Progenitor cell of endocrine pancreas (in vitro differentiated cells): Measurements from ENCODE around the gene ACY1. TPM values are rescaled to one million over a fixed set of nuclear protein-coding genes. Genes with fewer than 3 reads are reported as not detected.

Experiments
- DNase-seq: peaks from one replicate; pipeline ENCODE4 v3.0.0; 2021; ENCODE audit warnings: low spot score; ENCODE audit not compliant: unreplicated experiment
- H3K27ac Mint-ChIP-seq: 2 replicates; pipeline ENCODE4 v1.8.0; 2021; ENCODE audit warnings: mild to moderate bottlenecking, moderate library complexity, mixed read lengths
- H3K27me3 Mint-ChIP-seq: 2 replicates; pipeline ENCODE4 v1.8.0; 2021; ENCODE audit warnings: mixed read lengths
- H3K36me3 Mint-ChIP-seq: 2 replicates; pipeline ENCODE4 v1.8.0; 2022; ENCODE audit warnings: mixed read lengths; ENCODE audit not compliant: insufficient read depth
- H3K4me1 Mint-ChIP-seq: 2 replicates; pipeline ENCODE4 v1.8.0; 2021; ENCODE audit warnings: low read depth, mixed read lengths
- H3K4me3 Mint-ChIP-seq: 2 replicates; pipeline ENCODE4 v1.8.0; 2021; ENCODE audit warnings: low read depth, mild to moderate bottlenecking, moderate library complexity, mixed read lengths
- H3K9me3 Mint-ChIP-seq: 2 replicates; pipeline ENCODE4 v1.8.0; 2021; ENCODE audit warnings: low read depth, mixed read lengths
- total RNA-seq: library from RNA; stranded (reverse); gene quantifications from 2 replicates; pipeline ENCODE4 v1.2.1, GENCODE V29; 2021
- TF ChIP-seq, protein P1 (sequence below): fragments of 200-600 bp; sonication (generic); IDR thresholded peaks from one replicate; pipeline ENCODE4 v1.5.0; 2021; ENCODE audit warnings: antibody characterized with exemption, mild to moderate bottlenecking; ENCODE audit not compliant: unreplicated experiment

The ACY1 gene
- total RNA-seq, 1 donor from 2014 or later = 38.0 TPM

DNA sequence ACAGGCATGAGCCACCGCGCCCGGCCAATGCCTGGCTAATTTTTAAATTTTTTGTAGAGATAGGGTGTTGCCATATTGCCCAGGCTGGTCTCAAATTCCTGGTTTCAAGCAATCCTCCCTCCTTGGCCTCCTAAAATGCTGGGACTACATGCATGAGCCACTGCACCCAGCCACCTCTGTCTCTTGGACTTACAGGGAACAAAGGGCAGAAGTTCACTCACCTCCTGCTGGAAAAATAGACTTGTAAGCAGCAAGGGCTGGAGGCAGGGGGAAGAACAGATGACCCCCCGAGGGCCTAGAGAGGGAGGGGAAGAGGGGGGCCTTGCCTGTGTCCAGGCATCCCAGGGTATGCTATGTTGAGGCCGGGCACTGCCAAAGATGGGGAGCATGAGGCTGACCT lies 50.9 kb downstream of the ACY1 start:
- Mint-ChIP-seq H3K27me3 (peaks cover 3% of the 10 kb centered on the region), H3K4me1 (no peaks in the 10 kb centered on the region), H3K9me3 (no peaks in the 10 kb centered on the region), H3K36me3 (no peaks in the 10 kb centered on the region), H3K4me3 (no peak overlapping the region), H3K27ac (no peak overlapping the region)
- no peak for DNase-seq
- TF ChIP-seq, protein P1, sequence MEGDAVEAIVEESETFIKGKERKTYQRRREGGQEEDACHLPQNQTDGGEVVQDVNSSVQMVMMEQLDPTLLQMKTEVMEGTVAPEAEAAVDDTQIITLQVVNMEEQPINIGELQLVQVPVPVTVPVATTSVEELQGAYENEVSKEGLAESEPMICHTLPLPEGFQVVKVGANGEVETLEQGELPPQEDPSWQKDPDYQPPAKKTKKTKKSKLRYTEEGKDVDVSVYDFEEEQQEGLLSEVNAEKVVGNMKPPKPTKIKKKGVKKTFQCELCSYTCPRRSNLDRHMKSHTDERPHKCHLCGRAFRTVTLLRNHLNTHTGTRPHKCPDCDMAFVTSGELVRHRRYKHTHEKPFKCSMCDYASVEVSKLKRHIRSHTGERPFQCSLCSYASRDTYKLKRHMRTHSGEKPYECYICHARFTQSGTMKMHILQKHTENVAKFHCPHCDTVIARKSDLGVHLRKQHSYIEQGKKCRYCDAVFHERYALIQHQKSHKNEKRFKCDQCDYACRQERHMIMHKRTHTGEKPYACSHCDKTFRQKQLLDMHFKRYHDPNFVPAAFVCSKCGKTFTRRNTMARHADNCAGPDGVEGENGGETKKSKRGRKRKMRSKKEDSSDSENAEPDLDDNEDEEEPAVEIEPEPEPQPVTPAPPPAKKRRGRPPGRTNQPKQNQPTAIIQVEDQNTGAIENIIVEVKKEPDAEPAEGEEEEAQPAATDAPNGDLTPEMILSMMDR = no peak

DNA sequence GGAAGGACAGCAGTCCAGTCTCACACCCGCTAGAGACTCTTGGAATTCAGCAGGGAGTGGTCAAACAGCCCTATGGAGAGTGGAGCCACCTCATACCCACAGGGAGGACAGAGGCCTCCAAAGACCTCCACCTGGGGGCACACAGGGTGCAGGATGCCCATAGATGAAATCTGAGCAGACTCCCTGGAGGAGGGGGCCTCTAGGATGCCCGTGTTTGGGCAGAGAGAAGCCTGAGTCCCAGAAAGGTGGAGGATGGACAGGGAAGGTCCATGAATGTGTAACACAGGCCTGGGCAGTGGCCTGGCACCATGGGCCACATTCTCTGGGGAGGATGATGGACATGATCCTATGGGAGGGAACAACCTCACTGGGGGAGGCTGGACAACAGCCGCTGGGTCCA lies 51.3 kb downstream of the ACY1 start:
- Mint-ChIP-seq H3K27ac (no peak overlapping the region), H3K4me3 (no peak overlapping the region), H3K9me3 (no peaks in the 10 kb centered on the region), H3K36me3 (no peaks in the 10 kb centered on the region), H3K27me3 (peaks cover 3% of the 10 kb centered on the region), H3K4me1 (peaks cover 2% of the 10 kb centered on the region)
- TF ChIP-seq, protein P1 = no peak
- DNase-seq = no peak

DNA sequence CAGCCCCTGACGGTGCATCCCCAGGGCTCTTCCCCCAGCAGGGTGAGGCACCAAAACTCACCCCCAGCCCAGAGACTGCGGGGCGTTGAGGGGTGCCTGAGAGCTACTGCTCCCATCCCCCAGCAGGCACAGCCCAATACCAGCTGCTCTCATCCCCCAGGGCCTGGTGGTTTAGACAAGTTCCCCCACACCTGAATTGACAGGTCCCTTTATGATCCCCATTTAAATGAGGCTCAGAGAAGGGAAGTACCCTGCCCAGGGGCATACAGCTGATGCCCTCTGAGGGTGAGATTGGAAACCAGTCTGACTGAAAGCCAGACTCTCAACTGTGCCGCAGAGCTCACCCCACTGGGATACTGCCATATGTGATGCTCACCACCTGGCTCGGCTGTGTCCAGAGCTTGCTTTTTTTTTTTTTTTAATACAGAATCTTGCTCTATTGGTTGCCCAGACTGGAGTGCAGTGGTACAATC lies 52.9 kb downstream of the ACY1 start:
- TF ChIP-seq, protein P1 = no peak
- peaks cover 12% of the 10 kb centered on the region for H3K4me1 Mint-ChIP-seq
- DNase-seq = no peak
- no peaks in the 10 kb centered on the region for H3K36me3 Mint-ChIP-seq
- peaks cover 5% of the 10 kb centered on the region for H3K27me3 Mint-ChIP-seq
- H3K27ac Mint-ChIP-seq = peak overlapping the region; percentile 16
- no peaks in the 10 kb centered on the region for H3K9me3 Mint-ChIP-seq
- no peak overlapping the region for H3K4me3 Mint-ChIP-seq

DNA sequence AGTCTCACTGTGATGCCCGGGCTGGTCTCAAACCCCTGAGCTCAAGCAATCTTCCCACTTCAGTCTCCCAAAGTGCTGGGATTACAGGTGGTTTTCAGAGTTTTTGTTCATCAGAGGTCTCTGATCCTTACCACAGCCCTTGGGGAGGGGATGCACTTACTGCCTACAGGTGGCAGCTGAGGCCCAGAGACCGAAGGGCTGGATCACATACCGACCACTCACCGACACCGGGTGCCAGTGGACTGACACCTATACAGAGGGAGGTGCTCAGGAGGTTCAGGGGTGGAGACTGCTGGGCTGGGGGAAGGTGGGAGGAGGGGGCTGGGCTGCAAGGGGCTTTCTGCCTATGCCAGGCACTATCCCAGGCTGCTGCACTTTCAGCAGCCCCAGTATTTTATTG lies 53.5 kb downstream of the ACY1 start:
- Mint-ChIP-seq H3K4me1 (peaks cover 12% of the 10 kb centered on the region), H3K9me3 (no peaks in the 10 kb centered on the region), H3K27me3 (peaks cover 7% of the 10 kb centered on the region), H3K4me3 (no peak overlapping the region), H3K36me3 (no peaks in the 10 kb centered on the region), H3K27ac (no peak overlapping the region)
- TF ChIP-seq, protein P1 = peak; percentile 10
- DNase-seq = no peak

DNA sequence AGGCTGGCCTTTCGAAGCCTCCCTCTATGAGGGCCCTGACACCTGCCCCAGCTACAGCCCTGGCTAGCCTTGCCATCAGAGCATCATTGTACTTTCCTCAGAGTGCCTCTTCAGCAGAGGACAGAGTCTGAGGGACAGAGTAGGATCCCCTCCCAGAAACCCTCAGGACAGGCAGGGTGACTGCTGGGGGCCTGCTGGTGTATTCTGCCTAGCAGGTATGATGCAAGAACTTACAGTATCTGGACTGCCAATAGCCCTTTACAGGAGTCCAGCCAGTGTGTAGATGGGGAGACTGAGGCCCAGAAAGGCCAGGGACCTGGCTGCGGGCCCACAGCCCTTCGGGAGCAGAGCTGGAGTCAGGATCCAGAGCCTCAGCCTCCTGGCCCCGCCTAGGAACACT lies 54.0 kb downstream of the ACY1 start:
- Mint-ChIP-seq H3K4me1 (peaks cover 12% of the 10 kb centered on the region), H3K36me3 (no peaks in the 10 kb centered on the region), H3K9me3 (no peaks in the 10 kb centered on the region), H3K27ac (no peak overlapping the region), H3K27me3 (peaks cover 9% of the 10 kb centered on the region), H3K4me3 (no peak overlapping the region)
- DNase-seq = no peak
- TF ChIP-seq, protein P1 = no peak
